Astrocyte of the hippocampus (primary cell): ENCODE results near the gene DUSP10.

Experiments used
- DNase-seq: peaks from one replicate; pipeline ENCODE4 v3.0.0; 2011; ENCODE audit warnings: low read depth, low spot score

The DUSP10 gene

DNA sequence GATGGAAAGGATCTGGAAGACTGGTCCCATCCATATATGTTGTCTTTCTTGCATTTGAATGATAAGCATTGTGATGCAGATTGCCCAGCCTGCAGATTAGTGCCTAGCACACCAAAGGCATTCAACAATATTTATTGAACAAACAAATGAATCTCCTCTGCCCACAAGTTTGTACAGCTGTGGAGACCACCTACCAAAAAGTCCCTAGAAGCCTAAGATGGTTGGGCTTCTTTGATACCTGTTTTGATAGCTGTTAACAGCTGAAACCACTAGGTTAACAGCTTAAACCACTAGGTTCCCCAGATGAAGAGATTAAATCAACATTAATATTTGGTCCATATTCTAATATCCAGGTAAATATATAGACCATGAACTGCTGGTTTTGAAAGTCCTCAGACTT, 9.8 kb downstream of the DUSP10 start:
- no peak for DNase-seq

DNA sequence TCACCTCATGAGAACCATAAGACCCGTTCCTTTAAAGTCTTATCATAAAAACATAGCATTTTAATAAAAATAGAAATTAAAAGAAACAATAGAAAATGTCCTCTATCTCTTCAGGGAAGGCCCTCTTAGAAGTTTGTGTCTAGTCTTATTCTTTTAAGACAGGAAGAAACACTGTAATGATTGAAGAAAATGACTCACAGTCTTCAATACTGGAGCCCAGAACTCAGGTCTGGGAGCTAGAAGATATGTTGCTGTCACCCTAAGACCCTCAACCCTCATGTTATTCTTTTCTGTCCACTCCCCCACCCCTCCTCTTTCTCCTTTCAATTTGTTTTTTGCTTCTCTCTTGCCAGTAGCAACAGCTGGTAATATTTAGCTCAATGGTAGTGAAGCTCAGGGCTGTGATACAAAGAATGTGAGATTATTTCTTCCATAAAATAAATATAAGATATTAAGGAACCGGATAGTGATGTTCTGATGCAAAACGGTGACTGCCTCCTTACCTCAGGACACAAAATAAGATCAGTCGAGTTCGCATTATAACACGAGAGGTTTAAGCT, 12.0 kb downstream of the DUSP10 start:
- DNase-seq: no peak

DNA sequence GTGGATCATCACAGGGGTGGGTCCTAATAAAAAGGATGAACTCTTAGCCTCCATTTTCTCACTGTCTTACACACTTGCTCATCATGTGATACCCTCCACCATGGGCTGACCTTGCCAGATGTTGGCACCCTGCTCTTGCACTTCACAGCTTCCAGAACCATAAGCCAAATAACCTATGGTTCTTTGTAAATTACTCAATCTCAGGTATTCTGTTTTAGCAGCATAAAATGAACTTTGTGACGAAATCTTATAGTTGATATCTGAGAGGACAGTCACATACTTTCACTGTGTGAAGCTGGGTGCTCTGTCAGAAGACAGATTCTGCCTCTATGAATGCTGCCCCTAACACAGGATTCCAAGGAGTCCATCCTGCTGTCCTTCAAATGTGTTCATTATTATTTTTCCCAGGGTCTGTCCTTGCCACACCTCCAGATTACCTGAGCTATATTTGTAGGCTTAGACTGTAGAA, 13.8 kb downstream of the DUSP10 start:
- DNase-seq: no peak

DNA sequence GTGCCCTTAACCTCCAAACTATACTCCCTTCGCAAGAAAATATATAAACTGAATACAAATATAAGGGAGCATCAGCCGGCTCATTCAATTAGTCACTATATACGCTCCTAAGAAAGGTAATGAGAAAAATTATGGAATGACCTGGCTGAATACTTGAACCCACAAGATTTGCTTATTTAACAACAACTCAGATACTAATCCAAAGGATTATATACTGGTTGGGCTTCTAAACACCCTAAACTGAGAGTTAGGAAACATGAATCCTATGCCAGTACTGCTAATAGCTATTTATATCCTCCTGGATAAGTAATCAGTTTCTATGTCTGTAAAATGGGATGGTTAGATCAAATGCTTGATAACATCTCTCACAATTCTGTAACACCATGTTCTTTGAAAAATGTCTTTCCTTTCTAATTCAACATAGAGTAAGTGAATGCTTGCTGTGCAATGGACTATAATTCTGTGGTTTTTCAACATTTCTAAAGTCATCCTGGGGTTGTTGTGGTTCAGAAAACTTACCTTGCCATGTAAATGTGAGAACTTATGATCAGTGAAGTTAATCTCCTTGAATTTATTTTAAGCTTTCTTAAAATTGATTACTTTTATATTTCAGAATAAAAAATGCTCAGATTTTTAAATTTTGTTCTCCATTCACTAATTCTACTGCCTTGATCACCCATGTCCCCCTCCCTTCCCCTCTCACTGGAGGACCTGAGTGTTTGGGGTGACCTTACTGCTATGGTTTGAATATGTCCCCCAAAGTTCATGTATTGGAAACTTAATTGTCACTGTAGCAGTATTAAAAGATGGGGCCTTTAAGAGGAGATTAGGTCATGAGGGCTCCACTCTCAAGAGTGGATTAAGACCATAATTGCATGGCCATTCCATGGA, 14.5 kb downstream of the DUSP10 start:
- DNase-seq: no peak

DNA sequence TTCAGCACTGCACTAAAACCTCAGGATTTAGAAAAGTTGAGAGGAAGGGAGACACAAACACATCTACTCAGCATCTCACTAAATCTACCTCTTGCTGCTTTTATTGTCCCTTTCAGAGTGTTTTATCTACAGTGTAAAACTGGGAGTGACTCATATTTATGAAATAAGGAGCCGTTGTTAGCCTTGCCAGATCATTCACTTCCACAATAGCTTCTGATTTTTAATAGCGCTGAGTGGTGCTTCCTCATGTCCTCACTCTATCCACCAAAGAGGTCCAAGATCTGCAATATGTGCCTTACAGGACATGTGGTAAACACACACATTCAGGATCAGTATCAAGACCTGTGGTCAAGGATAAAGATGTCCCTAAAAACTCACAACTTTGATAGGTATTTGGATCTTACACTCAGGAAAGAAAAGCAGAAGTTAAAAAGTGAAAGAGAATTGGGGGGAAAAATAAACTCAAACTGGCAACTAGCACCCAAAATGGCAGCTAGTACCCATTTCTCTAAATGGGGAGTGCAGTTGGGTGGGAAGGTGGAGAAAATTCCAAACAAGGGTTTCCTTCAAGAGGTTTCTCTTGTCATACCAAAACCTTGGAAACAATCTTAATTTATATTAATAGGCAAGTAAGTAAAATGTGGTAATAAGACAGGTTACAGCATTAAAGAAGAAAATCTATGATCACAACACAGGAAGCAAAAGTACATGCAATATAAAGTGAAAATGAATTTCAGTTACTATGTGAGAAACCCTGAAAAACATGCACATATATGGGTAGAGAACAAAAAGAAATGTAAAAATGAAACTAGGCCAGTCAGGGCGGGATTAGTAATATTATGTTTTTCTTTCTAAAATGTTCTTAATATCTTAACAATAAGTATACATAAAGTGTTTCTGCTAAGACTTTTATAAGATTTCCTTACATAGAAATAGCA, 15.9 kb downstream of the DUSP10 start:
- peak; percentile 41 for DNase-seq

DNA sequence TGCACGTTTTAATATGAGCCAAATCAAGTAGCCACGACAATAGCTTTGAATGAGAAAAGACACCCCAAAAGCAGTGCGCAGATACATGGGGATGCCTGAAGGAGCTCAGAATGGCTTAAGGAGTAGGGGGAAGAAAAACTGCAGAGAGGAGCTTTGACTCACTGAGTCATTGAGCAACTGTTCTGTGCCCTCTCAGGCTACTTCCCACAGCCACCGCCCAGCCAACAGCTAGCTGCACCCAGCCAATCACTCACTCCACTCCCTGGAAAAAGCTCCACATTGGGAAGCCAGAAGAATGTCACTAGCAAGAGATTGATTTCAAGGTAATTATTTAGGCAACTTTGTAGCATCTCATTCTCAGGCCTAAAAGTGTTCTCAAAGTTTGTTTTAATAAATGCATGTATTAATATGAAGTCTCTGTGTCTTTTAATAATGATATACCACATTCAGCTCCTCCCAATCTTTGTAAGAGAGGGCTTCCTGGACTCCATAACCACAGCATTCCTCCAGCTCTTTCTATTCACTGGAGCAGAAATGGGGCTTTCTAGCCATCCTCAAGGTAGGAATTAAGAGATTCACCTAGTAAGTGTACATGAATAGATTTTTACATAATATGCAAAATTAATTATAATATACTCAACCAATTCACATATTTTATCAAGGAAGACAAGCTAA, 16.8 kb downstream of the DUSP10 start:
- peak; percentile 84 for DNase-seq

DNA sequence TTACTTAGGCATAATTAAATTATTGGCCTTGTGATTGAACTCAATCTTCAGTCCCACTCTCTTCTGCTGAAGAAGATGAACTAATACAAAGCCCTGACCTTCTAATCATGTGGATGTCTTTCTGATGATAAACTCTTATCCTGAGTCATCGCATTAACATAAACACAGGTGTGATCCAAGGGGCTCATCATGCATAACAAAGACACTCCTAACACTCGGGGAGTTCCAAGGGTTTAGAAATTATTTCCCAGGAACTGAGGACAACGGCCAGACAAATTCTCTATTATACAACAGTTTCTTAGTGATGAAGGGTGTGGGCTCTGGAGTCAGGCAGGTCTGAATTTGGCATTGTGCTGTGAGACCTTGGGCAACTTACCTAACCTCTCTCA, 18.0 kb downstream of the DUSP10 start:
- DNase-seq: no peak

DNA sequence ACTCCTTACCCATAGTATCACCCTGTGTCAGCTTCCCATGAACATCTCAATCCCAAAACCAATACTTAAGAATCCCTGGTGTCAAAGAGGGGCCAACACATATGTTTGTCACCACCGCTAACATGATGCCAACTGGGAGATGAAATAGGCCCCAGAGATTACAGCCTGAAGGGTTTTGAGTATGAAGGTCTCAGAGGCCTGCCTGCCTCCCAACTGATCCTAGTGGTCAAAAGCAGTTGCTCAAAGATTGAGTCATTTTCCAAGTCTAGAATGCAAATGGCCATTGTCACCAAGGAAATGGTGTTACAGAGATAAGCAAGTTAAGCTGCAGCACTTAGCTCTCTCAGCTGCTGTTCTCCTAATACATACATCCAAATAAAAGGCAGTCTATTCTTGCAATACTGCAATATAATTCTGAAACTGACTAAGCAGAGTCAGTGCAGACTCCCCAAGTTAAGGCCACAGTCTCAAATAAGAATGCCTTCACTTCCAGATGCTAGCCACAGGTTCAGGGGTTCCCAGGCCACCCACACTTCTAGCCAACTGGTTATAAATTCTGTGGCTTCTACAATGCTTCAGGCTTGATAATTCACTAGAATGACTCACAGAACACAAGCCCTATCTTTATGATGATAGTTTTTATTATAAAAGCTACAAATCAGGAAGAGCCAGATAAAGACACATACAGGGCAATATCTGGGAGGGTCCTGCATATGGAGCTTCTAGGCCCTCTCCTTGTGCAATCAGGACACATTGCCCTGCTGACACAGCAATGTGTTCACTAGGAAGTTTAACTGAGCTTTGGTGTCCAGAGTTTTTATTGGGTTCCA, 18.7 kb downstream of the DUSP10 start:
- DNase-seq: no peak

DNA sequence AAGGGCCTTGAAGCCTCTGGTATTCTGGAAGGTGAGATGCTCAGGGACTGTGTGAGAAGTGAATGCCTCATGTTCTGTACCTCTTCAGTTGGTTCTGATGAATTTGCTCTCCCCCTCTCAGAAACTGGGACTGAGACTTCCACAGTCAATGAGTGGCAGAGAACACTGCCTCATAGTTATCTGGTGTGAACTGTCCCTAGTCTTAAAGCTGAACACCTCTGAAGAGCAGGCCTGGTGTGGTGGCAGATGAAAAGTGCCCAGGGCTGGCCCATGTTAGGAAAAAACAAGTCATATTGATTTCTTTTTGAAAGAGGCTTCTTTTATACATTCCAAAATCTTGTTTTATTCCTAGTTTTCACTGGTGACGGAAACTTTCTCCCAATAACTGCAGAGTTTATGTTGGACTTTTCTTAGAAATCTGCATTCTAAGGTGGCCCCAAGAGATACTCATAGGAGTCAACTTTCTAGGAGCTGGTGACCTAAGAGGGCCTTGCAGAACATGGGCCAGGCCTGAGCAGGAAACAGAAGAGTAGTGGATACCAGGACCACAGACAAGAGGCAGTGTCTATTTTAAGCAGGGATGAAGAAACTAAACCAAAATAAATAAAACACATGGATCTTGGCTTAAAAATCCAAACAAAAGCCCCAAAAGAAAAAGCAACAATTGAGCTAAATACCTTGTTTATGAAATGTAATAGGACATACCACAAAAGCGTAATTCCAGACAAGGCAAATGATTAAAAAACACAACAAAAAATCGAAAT, 19.5 kb downstream of the DUSP10 start:
- no peak for DNase-seq

DNA sequence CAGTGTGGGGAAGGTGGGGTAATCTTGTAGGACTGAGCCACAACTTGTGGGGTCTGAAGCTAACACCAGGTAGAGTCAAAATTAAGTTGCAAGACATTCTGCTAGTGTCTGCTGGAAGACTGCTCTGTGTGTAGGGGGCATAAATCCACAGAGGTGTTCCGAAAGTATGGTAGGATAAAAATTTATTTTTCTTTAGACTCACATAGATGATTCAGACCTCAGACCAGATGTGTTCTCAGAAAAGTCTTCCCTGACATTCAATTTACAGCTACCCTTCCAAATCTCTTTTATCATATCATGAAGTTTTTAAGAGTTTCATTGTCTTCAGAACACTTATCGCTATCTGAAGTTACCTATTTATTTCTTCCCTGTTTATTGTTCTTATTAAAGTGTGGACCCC, 21.3 kb downstream of the DUSP10 start:
- DNase-seq: no peak

DNA sequence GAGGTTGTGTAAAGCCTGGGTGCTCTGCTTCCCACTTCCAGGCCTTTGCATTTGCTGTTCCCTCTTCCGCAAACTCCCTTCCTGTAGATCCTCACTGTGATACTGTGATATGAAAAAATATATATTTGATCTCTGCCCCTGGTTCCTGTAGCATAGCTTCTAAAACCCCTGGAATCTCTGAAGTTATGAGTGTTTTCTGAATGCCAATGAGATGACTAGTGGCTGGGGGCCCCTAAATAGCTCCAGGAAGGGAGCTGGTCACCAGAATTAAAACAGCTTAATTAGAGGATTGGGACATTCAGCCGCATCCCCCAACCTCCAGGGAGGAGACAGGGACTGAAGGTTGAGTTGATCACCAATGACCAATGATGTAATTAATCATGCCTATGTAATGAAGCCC, 21.9 kb downstream of the DUSP10 start:
- DNase-seq: no peak

DNA sequence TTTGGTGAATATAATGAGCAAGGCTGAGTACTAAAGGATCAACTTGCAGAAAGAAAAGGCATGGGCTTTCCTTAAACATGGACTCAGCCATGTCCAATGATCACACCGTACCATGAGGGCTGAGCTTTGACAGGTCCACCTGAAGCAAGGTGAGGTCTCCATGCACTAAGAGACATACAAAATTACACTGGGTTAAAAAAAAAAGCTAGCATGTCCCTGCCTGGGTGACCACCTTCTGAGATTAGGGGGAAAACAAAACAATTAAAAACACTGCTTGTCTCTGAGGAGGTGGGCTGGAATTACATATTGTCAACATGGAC, 22.7 kb downstream of the DUSP10 start:
- DNase-seq: no peak

DNA sequence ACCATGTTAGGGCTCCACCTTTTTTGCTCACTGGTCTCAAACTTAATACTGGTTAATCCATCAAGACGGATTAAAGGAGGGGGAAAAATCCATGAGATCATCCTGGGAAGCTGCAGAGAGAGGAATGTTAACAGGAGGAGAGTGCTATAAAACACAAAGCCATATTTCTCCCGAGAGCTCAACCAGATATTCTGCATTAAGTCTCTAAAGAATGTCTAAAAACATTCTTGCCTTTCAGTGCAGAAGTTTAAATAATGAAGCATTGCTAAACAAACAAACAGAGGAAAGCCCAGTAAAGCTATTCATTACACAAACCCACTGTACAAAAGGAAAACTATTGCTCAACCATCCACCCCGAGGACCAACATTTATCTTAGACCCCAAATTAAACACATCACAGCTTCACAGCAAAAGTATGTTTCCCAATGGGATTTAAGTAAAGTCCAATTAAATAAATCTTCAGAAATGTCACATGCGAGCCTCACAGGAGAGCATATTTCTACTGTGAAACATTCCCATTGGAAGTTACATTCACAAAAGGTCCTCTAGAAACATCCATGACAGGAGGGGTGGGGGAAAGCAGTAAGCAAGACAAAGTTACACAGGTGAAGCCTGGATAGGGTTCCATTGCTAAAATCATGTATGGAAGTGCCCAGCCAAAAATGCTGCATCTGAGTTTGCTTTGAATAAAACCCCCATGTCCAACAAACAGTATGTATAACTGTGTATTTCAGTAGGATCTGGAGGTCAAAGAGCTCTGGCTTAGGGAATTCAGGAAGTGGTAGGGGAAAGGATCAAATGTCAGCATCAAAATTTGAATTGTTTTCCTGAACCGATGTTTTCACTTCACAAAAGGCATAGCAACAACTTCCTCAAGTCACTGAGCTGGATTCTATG, 23.3 kb downstream of the DUSP10 start:
- DNase-seq: peak; percentile 92

DNA sequence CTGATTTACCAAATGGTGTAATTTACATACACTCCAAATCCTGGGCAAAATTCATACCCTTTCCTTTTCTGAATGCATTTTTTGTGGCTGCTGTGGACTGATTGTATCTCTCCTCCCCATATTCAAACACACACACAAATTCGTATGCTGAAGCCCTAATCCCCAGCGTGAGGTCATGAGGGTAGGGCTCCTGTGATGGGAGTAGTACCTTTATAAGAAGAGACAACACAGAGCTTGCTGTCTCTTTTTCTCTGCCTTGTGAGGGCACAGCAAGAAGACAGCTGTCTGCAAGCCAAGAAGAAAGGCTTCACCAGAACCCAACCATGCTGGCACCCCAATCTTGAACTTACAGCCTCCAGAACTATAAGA, 24.4 kb downstream of the DUSP10 start:
- DNase-seq: no peak

DNA sequence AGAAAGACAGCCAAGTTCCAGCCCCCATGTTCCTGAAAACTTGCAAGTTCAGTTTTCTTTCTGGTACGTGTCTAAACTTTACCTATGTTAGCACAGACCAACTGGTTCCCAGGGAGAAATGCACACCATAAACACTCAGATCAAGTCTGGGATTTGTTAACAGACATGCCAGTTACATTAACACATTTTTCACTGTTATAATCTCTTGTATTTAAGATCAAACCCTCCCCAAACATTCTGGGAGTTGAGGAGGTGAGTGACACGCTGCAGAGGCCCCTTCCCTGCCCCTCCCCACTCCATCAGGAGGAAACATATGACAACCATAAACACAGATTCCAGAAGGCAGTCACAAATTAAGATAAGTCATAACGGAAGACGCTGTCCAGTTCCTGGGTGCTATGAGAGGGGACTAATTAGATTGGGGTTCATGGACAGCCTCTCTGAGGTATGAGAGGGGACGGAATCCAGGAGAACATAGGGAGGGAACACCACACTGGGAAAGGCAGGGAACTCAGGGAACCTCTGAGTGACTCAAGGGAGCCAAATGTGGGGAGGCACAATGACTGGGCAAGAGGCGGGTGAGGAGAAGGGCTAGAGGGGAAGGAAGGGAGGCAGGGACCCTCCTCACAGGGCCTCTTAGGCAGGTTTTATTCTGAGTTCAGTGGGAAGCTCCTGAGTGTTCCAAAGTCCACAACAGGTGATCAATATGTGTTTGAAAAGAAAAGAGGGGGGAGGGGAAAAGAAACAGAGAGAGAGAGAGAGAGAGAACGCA, 25.0 kb downstream of the DUSP10 start:
- no peak for DNase-seq

DNA sequence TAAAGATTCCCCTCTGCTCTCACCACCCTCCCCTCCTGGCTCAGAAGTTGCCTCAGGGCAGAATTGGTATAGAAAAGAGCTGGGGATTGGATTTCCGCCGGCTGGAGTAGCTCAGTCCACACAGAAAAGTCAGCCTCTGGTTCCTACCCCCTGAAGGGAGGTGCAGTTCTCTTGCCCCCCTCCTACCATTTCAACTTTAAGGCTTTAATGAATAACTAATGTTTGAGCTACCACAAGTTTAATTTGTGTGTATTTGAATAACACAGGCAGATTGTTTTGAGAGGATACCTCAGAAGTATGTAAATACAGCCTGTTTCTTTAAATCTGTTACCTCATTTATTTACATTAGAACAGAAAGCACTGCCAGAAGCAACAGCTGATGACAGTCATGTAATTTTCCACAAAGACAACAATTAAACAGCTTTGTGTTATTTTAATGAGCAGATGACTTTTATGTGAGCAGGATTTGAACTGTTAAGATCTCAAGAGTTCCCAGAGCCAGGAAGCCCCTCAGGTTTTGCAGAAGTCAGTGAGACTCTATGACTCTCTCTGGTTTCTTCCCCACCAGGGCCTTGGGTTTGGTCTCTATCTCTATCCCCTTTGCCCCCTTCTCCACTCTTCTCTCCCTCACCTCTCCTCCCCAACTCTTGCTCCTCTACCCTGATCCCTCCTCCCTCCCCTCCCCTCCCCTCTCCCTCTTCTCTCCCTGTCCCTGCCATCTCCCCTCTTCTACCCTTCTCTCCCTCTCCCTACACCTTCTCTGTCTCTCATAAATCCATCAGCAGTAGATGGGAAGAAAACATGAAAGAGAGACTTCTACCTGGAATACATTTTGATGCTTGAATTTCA, 26.3 kb downstream of the DUSP10 start:
- peak; percentile 26 for DNase-seq
